ENCODE data around the gene GTF2I.
"Not testable (repeated sequence)": the region's sequence is repeated elsewhere in the genome, so short reads cannot be mapped to it uniquely, and the experiment has no call there.

Gene GTF2I

GRCh38 chr7:74717889-74718288 lies 60.4 kb downstream of the GTF2I start:
- DNase-seq (ENCODE audit: low spot score) = no peak

- DNase-seq (ENCODE audit: low spot score) = no peak
These were observed 60.8 kb downstream of the GTF2I start for GRCh38 chr7:74718336-74718735.

GRCh38 chr7:74722153-74722552 lies 64.6 kb downstream of the GTF2I start:
- no peak for DNase-seq (ENCODE audit: low spot score)

- DNase-seq (ENCODE audit: low spot score) = no peak
These were observed 68.3 kb downstream of the GTF2I start for GRCh38 chr7:74725840-74726239.

- no peak for DNase-seq (ENCODE audit: low spot score)
These were observed 69.0 kb downstream of the GTF2I start for GRCh38 chr7:74726309-74727101.

- DNase-seq (ENCODE audit: low spot score) = not testable (repeated sequence)
These were observed 71.2 kb downstream of the GTF2I start for GRCh38 chr7:74728686-74729085.

- DNase-seq (ENCODE audit: low spot score) = not testable (repeated sequence)
These were observed 72.7 kb downstream of the GTF2I start for GRCh38 chr7:74730186-74730585.

- DNase-seq (ENCODE audit: low spot score) = not testable (repeated sequence)
These were observed 82.6 kb downstream of the GTF2I start for GRCh38 chr7:74739974-74740703.

GRCh38 chr7:74743936-74744557 lies 86.5 kb downstream of the GTF2I start:
- not testable (repeated sequence) for DNase-seq (ENCODE audit: low spot score)

GRCh38 chr7:74753921-74754482 lies 96.5 kb downstream of the GTF2I start:
- not testable (repeated sequence) for DNase-seq (ENCODE audit: low spot score)

GRCh38 chr7:74756673-74757072 lies 99.2 kb downstream of the GTF2I start:
- DNase-seq (ENCODE audit: low spot score) = not testable (repeated sequence)

- not testable (repeated sequence) for DNase-seq (ENCODE audit: low spot score)
These were observed 100.8 kb downstream of the GTF2I start for GRCh38 chr7:74758268-74758667.

GRCh38 chr7:74758982-74759381 lies 101.5 kb downstream of the GTF2I start:
- not testable (repeated sequence) for DNase-seq (ENCODE audit: low spot score)

- not testable (repeated sequence) for DNase-seq (ENCODE audit: low spot score)
These were observed 107.8 kb downstream of the GTF2I start for GRCh38 chr7:74765205-74765918.

GRCh38 chr7:74766509-74766908 lies 109.0 kb downstream of the GTF2I start:
- not testable (repeated sequence) for DNase-seq (ENCODE audit: low spot score)

GRCh38 chr7:74766991-74767390 lies 109.5 kb downstream of the GTF2I start:
- not testable (repeated sequence) for DNase-seq (ENCODE audit: low spot score)

GRCh38 chr7:74770062-74770461 lies 112.5 kb downstream of the GTF2I start:
- DNase-seq (ENCODE audit: low spot score) = not testable (repeated sequence)

GRCh38 chr7:74772093-74772492 lies 114.6 kb downstream of the GTF2I start:
- DNase-seq (ENCODE audit: low spot score) = not testable (repeated sequence)

GRCh38 chr7:74773760-74774750 lies 116.5 kb downstream of the GTF2I start, which contains the start of gene NCF1:
TSS of gene NCF1 (plus strand) at chr7:74774011. CDS start at chr7:74774032, 21 bp downstream.
- not testable (repeated sequence) for DNase-seq (ENCODE audit: low spot score)

GRCh38 chr7:74775111-74775510 lies 117.6 kb downstream of the GTF2I start:
- DNase-seq (ENCODE audit: low spot score) = not testable (repeated sequence)
